Activated T-helper 1 cell treated with anti-CD3 and anti-CD28 coated beads, Interleukin-2, amount 50 U/mL, for 16 hours (primary cell): ENCODE measurements around the gene LMAN1L.
A peak's percentile ranks its signal among the peaks of the same experiment; 100 is the strongest.

Experiments
- DNase-seq, 2 donors: peaks; one replicate each; pipeline ENCODE4 v3.0.0-alpha.2; 2020; ENCODE audit warnings: low read depth in 1 of 2, low spot score in 1 of 2

LMAN1L gene

GRCh38 chr15:74835312-74835823 is 22.7 kb downstream of the LMAN1L start:
- DNase-seq, result no peak

GRCh38 chr15:74836846-74837245 is 24.2 kb downstream of the LMAN1L start:
- DNase-seq, result no peak

GRCh38 chr15:74837482-74838136 is 25.0 kb downstream of the LMAN1L start:
- no peak for DNase-seq

GRCh38 chr15:74838137-74838516 is 25.5 kb downstream of the LMAN1L start:
- DNase-seq, result no peak

GRCh38 chr15:74838746-74839525 is 26.3 kb downstream of the LMAN1L start:
- no peak for DNase-seq

GRCh38 chr15:74839526-74840395 is 27.1 kb downstream of the LMAN1L start:
- DNase-seq, result no peak

- DNase-seq, result no peak
Observed at GRCh38 chr15:74840851-74841775, 28.5 kb downstream of the LMAN1L start.

GRCh38 chr15:74841891-74842373 is 29.3 kb downstream of the LMAN1L start:
- no peak for DNase-seq

- peak; percentile 83 to 89 for DNase-seq
Observed at GRCh38 chr15:74842581-74843444, 30.2 kb downstream of the LMAN1L start, which contains the start of gene ULK3. Gene ULK3 (minus strand): TSS chr15:74843156. CDS start chr15:74843105, 51 bp downstream.

GRCh38 chr15:74843445-74843828 is 30.8 kb downstream of the LMAN1L start:
- no peak for DNase-seq

- no peak for DNase-seq
Observed at GRCh38 chr15:74843891-74844299, 31.3 kb downstream of the LMAN1L start.

- DNase-seq, result no peak
Observed at GRCh38 chr15:74844319-74845207, 31.9 kb downstream of the LMAN1L start.

GRCh38 chr15:74845208-74845568 is 32.6 kb downstream of the LMAN1L start:
- DNase-seq, result peak; percentile 33 to 41

GRCh38 chr15:74845581-74845980 is 32.9 kb downstream of the LMAN1L start:
- no peak for DNase-seq

GRCh38 chr15:74847432-74847831 is 34.8 kb downstream of the LMAN1L start:
- DNase-seq, result no peak

GRCh38 chr15:74850393-74850792 is 37.8 kb downstream of the LMAN1L start:
- no peak for DNase-seq

- no peak for DNase-seq
Observed at GRCh38 chr15:74851960-74852359, 39.3 kb downstream of the LMAN1L start.

GRCh38 chr15:74854453-74855022 is 41.9 kb downstream of the LMAN1L start:
- DNase-seq, result no peak
